ENCODE measurements around the gene GJA3. TPM values are rescaled to one million over a fixed set of nuclear protein-coding genes. Genes with fewer than 3 reads are reported as not detected.
A peak's percentile ranks its signal among the peaks of the same experiment; 100 is the strongest.

The GJA3 gene
- total and polyA plus RNA-seq, 9 of the 15 experiments (the other 6 are each of a cell fraction or from before 2014, with no cell fraction given), result 0.03 to 0.13 (median 0.04) TPM; not detected in 4

- peak; percentile 54; the same call in 1 of the 2 replicates for TF ChIP-seq ZNF354B (CRISPR knock-in tag; IDR thresholded peaks at IDR 0.05)
- TF ChIP-seq MAZ (CRISPR knock-in tag; conservative IDR thresholded peaks at IDR 0.05 in 1 of 2, IDR thresholded peaks at IDR 0.05 in 1 of 2), result 0 out of 4 replicates have a peak, but pooled peaks of 1 of the 2 experiments have one; percentile 42
- TF ChIP-seq ZNF311 (CRISPR knock-in tag; IDR thresholded peaks at IDR 0.05), result peak; percentile 92
- no peak for TF ChIP-seq DPF2 (IDR thresholded peaks at IDR 0.05)
- TF ChIP-seq ZNF551 (CRISPR knock-in tag; IDR thresholded peaks at IDR 0.05), result no peak
- TF ChIP-seq MEF2D (tag; conservative IDR thresholded peaks at IDR 0.05; ENCODE audit: low read depth), result peak; percentile 80
- no peak for TF ChIP-seq PHTF2 (CRISPR knock-in tag; IDR thresholded peaks at IDR 0.05)
- TF ChIP-seq STAT6 (CRISPR knock-in tag; IDR thresholded peaks at IDR 0.05), result no peak
- no peak; the same call in 1 of the 2 replicates for TF ChIP-seq ZNF324 (CRISPR knock-in tag; IDR thresholded peaks at IDR 0.05)
- TF ChIP-seq ZNF175 (CRISPR knock-in tag; IDR thresholded peaks at IDR 0.05; ENCODE audit: low read depth), result peak; percentile 92
- no peak for TF ChIP-seq SP2 (IDR thresholded peaks at IDR 0.05; ENCODE audit: extremely low read depth, low read depth, low read length, poor library complexity, severe bottlenecking)
- no peak for TF ChIP-seq TFAP4 (CRISPR knock-in tag; IDR thresholded peaks at IDR 0.05; ENCODE audit: borderline replicate concordance)
- no peak for TF ChIP-seq CBFB (CRISPR knock-in tag; IDR thresholded peaks at IDR 0.05)
- TF ChIP-seq TAF1 (IDR thresholded peaks at IDR 0.05; ENCODE audit: control insufficient read depth, extremely low read depth, insufficient read depth, low read length, severe bottlenecking), result no peak
- no peak for TF ChIP-seq PRPF4 (IDR thresholded peaks at IDR 0.05; ENCODE audit: insufficient read depth, low read depth, low read length, poor library complexity, severe bottlenecking)
- TF ChIP-seq REST (IDR thresholded peaks at IDR 0.05; ENCODE audit: borderline replicate concordance), result no peak
- no peak for TF ChIP-seq REST (CRISPR knock-in tag; IDR thresholded peaks at IDR 0.05; ENCODE audit: low read depth)
These were observed 40.9 kb downstream of the GJA3 start (continued) for GRCh38 chr13:20119960-20120359.
